ENCODE results near the gene CREB3L1. TPM values are rescaled to one million over a fixed set of nuclear protein-coding genes. Genes with fewer than 3 reads are reported as not detected.
A peak's percentile ranks its signal among the peaks of the same experiment; 100 is the strongest.

Gene CREB3L1
- total and polyA plus RNA-seq, 2 donors (not counting 3 experiments of a cell fraction or from before 2014, with no cell fraction given) = 0.23 to 0.84 TPM

DNA sequence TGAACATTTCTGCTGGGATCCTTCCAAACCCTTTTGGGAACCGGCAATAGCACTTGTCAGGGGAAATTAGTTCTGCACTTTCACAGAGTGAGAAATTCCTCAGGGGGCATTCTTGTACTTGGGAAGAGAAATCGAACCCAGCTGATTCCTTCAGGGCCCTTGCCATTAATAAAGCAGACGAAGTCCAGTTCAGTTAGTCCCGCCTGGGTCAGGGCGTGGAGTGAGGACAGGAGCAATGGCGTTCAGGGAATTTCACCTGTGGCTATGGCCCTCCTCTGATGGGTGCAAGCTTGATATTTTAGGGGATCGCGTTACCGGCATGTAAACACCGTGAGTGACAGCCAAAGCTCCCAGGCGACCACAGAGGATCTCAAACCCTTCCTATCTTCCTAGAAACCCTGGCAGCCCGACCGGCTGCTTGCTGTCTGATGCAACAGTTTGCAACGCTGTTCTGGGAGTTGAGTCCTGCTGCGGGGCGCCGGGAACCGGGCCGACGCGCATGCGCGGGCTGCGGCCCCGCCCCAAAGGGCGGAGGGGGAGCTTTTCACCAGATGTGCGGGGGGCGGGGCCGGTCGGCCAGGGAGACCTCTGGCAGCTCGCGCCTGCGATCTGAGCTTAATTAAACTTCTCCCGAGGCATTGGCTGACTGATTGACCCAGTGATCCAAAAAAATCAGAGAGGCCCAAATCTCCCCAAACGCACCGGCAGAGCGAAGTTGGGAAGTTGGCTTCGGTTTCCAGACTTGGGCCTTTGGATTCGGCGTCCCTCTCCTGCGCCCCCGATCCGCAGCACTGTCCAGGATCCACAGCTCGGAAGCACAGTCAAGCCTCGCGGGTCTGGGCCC is 34.3 kb upstream of the CREB3L1 start:
- TF ChIP-seq POLR2A (IDR thresholded peaks at IDR 0.05; ENCODE audit: low read depth, low read length) (peak; percentile 98), GATA2 (IDR thresholded peaks at IDR 0.05; ENCODE audit: insufficient read depth, insufficient read length, low read depth, low read length) (no peak), MYC (IDR thresholded peaks at IDR 0.05; ENCODE audit: low read depth, low read length) (no peak), POLR2AphosphoS5 (IDR thresholded peaks at IDR 0.05; ENCODE audit: insufficient read depth, low read depth, low read length) (peak; percentile 93), JUN (IDR thresholded peaks at IDR 0.05; ENCODE audit: borderline replicate concordance, insufficient read depth, insufficient read length, low read depth) (no peak), FOS (IDR thresholded peaks at IDR 0.05; ENCODE audit: borderline replicate concordance, insufficient read depth, low read length) (no peak)
- TF ChIP-seq, protein P1, sequence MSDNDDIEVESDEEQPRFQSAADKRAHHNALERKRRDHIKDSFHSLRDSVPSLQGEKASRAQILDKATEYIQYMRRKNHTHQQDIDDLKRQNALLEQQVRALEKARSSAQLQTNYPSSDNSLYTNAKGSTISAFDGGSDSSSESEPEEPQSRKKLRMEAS (IDR thresholded peaks at IDR 0.05; ENCODE audit: insufficient read depth, insufficient read length) = no peak
- TF ChIP-seq, protein P2, sequence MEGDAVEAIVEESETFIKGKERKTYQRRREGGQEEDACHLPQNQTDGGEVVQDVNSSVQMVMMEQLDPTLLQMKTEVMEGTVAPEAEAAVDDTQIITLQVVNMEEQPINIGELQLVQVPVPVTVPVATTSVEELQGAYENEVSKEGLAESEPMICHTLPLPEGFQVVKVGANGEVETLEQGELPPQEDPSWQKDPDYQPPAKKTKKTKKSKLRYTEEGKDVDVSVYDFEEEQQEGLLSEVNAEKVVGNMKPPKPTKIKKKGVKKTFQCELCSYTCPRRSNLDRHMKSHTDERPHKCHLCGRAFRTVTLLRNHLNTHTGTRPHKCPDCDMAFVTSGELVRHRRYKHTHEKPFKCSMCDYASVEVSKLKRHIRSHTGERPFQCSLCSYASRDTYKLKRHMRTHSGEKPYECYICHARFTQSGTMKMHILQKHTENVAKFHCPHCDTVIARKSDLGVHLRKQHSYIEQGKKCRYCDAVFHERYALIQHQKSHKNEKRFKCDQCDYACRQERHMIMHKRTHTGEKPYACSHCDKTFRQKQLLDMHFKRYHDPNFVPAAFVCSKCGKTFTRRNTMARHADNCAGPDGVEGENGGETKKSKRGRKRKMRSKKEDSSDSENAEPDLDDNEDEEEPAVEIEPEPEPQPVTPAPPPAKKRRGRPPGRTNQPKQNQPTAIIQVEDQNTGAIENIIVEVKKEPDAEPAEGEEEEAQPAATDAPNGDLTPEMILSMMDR (IDR thresholded peaks at IDR 0.05; ENCODE audit: extremely low read depth in 1 of 2, insufficient read depth in 1 of 2, low read depth in 1 of 2, low read length in 2 of 2) = no peak
- H3K27ac ChIP-seq (ENCODE audit: insufficient read depth, low read depth, low read length) = peak overlapping the region; percentile 54
- dilution Hi-C loops (cut with MboI; ENCODE audit: extremely low pct_ligation_motif_present, low sequenced_read_pairs) (no loop called here), intact Hi-C loops (cut with micrococcal nuclease) (loop anchor here (1.0 kb wide), 1 partner anchor 65 kb away; no protein-coding TSS in a partner anchor)
- FAIRE-seq (peak; percentile 90), DNase-seq (ENCODE audit: low read depth, low spot score) (peak; percentile 92)
- peak overlapping the region; percentile 3 to 38 (median 33) for H3K4me3 ChIP-seq (replicated peaks in 1 of 3; ENCODE audit: insufficient read depth in 1 of 3, low read depth in 1 of 3, low read length in 3 of 3)
- H3K4me2 ChIP-seq (ENCODE audit: insufficient read depth, low read length) = peak overlapping the region; percentile 57
- no peaks in the 10 kb centered on the region for H3K9me3 ChIP-seq (replicated peaks; ENCODE audit: control insufficient read depth, insufficient read depth, low read length)
- peak overlapping the region; percentile 57 for H3K9ac ChIP-seq (replicated peaks; ENCODE audit: extremely low read depth, insufficient read depth, low read length)
- H3K27me3 ChIP-seq (ENCODE audit: control insufficient read depth in 2 of 2, insufficient read depth in 2 of 2, low read length in 2 of 2) = no peaks in the 10 kb centered on the region
- H4K20me1 ChIP-seq (replicated peaks; ENCODE audit: control insufficient read depth, extremely low read depth, insufficient read depth, low read length) = no peaks in the 10 kb centered on the region
- H2AFZ ChIP-seq (ENCODE audit: low read depth, low read length) = peak overlapping the region; percentile 78
- H3K4me1 ChIP-seq (ENCODE audit: control insufficient read depth, extremely low read depth, insufficient read depth, low read length) = peaks cover 20% of the 10 kb centered on the region
- CTCF ChIA-PET = interaction anchor here (0.7 to 9.4 kb wide), 11 partner anchors 29 to 370 kb away, joined by 3 to 367 read pairs (median 6); partner anchors contain the start of genes CREB3L1 and DGKZ
- POLR2A ChIA-PET = interaction anchor here (0.5 to 1.4 kb wide), 6 partner anchors 12 to 1521 kb away, joined by 3 to 9 read pairs (median 4); no protein-coding TSS in a partner anchor
- H3K79me2 ChIP-seq (ENCODE audit: control insufficient read depth, insufficient read depth, low read length) = no peaks in the 10 kb centered on the region
- no peaks in the 10 kb centered on the region for H3K36me3 ChIP-seq (ENCODE audit: control insufficient read depth in 2 of 2, extremely low read depth in 1 of 2, insufficient read depth in 2 of 2, low read length in 2 of 2)
- TSS peak; percentile 98 for BruUV-seq (replicated peaks)
- no peaks in the 10 kb centered on the region for H3K9me1 ChIP-seq (replicated peaks; ENCODE audit: control insufficient read depth, extremely low read depth, insufficient read depth, low read length)

Measured in endothelial cell of umbilical vein (primary cell).